HUES6 (cell line): ENCODE measurements around the gene COL26A1.

ENCODE experiments used
- H3K27ac ChIP-seq: 2 replicates; pipeline ENCODE4 v1.7.0; 2013; ENCODE audit warnings: low read depth, mild to moderate bottlenecking, low read length, inconsistent platforms
- H3K27me3 ChIP-seq: 2 replicates; pipeline ENCODE4 v1.6.1; 2013; ENCODE audit warnings: low read length; ENCODE audit not compliant: control insufficient read depth, insufficient read depth
- H3K36me3 ChIP-seq: 2 replicates; pipeline ENCODE4 v1.6.1; 2013; ENCODE audit warnings: low read length; ENCODE audit not compliant: control insufficient read depth, insufficient read depth
- H3K4me1 ChIP-seq: 2 replicates; pipeline ENCODE4 v1.6.1; 2013; ENCODE audit warnings: low read length; ENCODE audit not compliant: control insufficient read depth, insufficient read depth
- H3K4me3 ChIP-seq: 2 replicates; pipeline ENCODE4 v1.5.1; 2013; ENCODE audit warnings: low read depth, low read length
- H3K9ac ChIP-seq: one replicate; pipeline ENCODE4 v1.6.1; 2013; ENCODE audit warnings: mild to moderate bottlenecking, low read length
- H3K9me3 ChIP-seq: 2 replicates; pipeline ENCODE4 v1.6.1; 2013; ENCODE audit warnings: low read depth, low read length; ENCODE audit not compliant: control insufficient read depth, insufficient read depth

The COL26A1 gene

GRCh38 chr7:101521430-101521925 lies 158.8 kb downstream of the COL26A1 start:
- Histone ChIP-seq H3K27me3 (no peaks in the 10 kb centered on the region), H3K9me3 (no peaks in the 10 kb centered on the region), H3K36me3 (no peaks in the 10 kb centered on the region), H3K4me3 (no peak overlapping the region), H3K9ac (no peak overlapping the region), H3K27ac (no peak overlapping the region), H3K4me1 (peaks cover 6% of the 10 kb centered on the region; the same call in 1 of the 2 replicates)

- no peaks in the 10 kb centered on the region for H3K27me3 ChIP-seq
- H3K36me3 ChIP-seq: no peaks in the 10 kb centered on the region
- H3K4me3 ChIP-seq: no peak overlapping the region
- H3K27ac ChIP-seq: no peak overlapping the region
- H3K9ac ChIP-seq: no peak overlapping the region
- no peaks in the 10 kb centered on the region for H3K9me3 ChIP-seq
- H3K4me1 ChIP-seq: peaks cover under 1% of the 10 kb centered on the region; the same call in 1 of the 2 replicates
These were observed 159.3 kb downstream of the COL26A1 start for GRCh38 chr7:101522021-101522420.

GRCh38 chr7:101527844-101528667 lies 165.4 kb downstream of the COL26A1 start:
- Histone ChIP-seq H3K9me3 (no peaks in the 10 kb centered on the region), H3K4me1 (no peaks in the 10 kb centered on the region), H3K27ac (no peak overlapping the region), H3K9ac (no peak overlapping the region), H3K27me3 (no peaks in the 10 kb centered on the region), H3K4me3 (no peak overlapping the region), H3K36me3 (no peaks in the 10 kb centered on the region)

GRCh38 chr7:101529560-101529959 lies 166.9 kb downstream of the COL26A1 start:
- H3K4me3 ChIP-seq: no peak overlapping the region
- H3K27ac ChIP-seq: no peak overlapping the region
- H3K4me1 ChIP-seq: no peaks in the 10 kb centered on the region
- H3K27me3 ChIP-seq: no peaks in the 10 kb centered on the region
- no peaks in the 10 kb centered on the region; the same call in 1 of the 2 replicates for H3K36me3 ChIP-seq
- no peak overlapping the region for H3K9ac ChIP-seq
- H3K9me3 ChIP-seq: no peaks in the 10 kb centered on the region

- no peak overlapping the region for H3K9ac ChIP-seq
- H3K4me3 ChIP-seq: no peak overlapping the region
- no peaks in the 10 kb centered on the region for H3K27me3 ChIP-seq
- H3K36me3 ChIP-seq: no peaks in the 10 kb centered on the region; the same call in 1 of the 2 replicates
- peaks cover 6% of the 10 kb centered on the region; the same call in 1 of the 2 replicates for H3K4me1 ChIP-seq
- no peaks in the 10 kb centered on the region for H3K9me3 ChIP-seq
- no peak overlapping the region for H3K27ac ChIP-seq
These were observed 169.2 kb downstream of the COL26A1 start for GRCh38 chr7:101531726-101532357.

GRCh38 chr7:101532400-101533102 lies 169.9 kb downstream of the COL26A1 start:
- H3K27me3 ChIP-seq: no peaks in the 10 kb centered on the region

GRCh38 chr7:101533103-101533465 lies 170.4 kb downstream of the COL26A1 start:
- Histone ChIP-seq H3K27me3 (no peaks in the 10 kb centered on the region), H3K27ac (no peak overlapping the region)

More at GRCh38 chr7:101532400-101533102, 169.9 kb downstream of the COL26A1 start:
- Histone ChIP-seq H3K36me3 (no peaks in the 10 kb centered on the region; the same call in 1 of the 2 replicates), H3K9me3 (no peaks in the 10 kb centered on the region), H3K27ac (no peak overlapping the region), H3K9ac (no peak overlapping the region), H3K4me3 (no peak overlapping the region), H3K4me1 (peaks cover 6% of the 10 kb centered on the region; the same call in 1 of the 2 replicates)

GRCh38 chr7:101534015-101534803 lies 171.5 kb downstream of the COL26A1 start:
- H3K27ac ChIP-seq: no peak overlapping the region
- H3K4me3 ChIP-seq: no peak overlapping the region
- peaks cover 6% of the 10 kb centered on the region; the same call in 1 of the 2 replicates for H3K4me1 ChIP-seq
- no peak overlapping the region for H3K9ac ChIP-seq
- H3K27me3 ChIP-seq: no peaks in the 10 kb centered on the region
- no peaks in the 10 kb centered on the region; the same call in 1 of the 2 replicates for H3K36me3 ChIP-seq
- no peaks in the 10 kb centered on the region for H3K9me3 ChIP-seq

More at GRCh38 chr7:101533103-101533465, 170.4 kb downstream of the COL26A1 start:
- Histone ChIP-seq H3K9ac (no peak overlapping the region), H3K36me3 (no peaks in the 10 kb centered on the region; the same call in 1 of the 2 replicates), H3K4me3 (no peak overlapping the region), H3K9me3 (no peaks in the 10 kb centered on the region), H3K4me1 (peaks cover 6% of the 10 kb centered on the region; the same call in 1 of the 2 replicates)

GRCh38 chr7:101534873-101535272 lies 172.2 kb downstream of the COL26A1 start:
- H3K27ac ChIP-seq: no peak overlapping the region
- no peak overlapping the region for H3K9ac ChIP-seq
- H3K9me3 ChIP-seq: no peaks in the 10 kb centered on the region
- H3K4me1 ChIP-seq: peaks cover 6% of the 10 kb centered on the region; the same call in 1 of the 2 replicates
- H3K36me3 ChIP-seq: no peaks in the 10 kb centered on the region; the same call in 1 of the 2 replicates
- H3K27me3 ChIP-seq: no peaks in the 10 kb centered on the region
- H3K4me3 ChIP-seq: no peak overlapping the region

GRCh38 chr7:101535351-101535751 lies 172.7 kb downstream of the COL26A1 start:
- no peak overlapping the region for H3K9ac ChIP-seq
- peaks cover 6% of the 10 kb centered on the region; the same call in 1 of the 2 replicates for H3K4me1 ChIP-seq
- no peaks in the 10 kb centered on the region for H3K27me3 ChIP-seq
- no peak overlapping the region for H3K27ac ChIP-seq
- no peak overlapping the region for H3K4me3 ChIP-seq
- no peaks in the 10 kb centered on the region for H3K9me3 ChIP-seq
- no peaks in the 10 kb centered on the region; the same call in 1 of the 2 replicates for H3K36me3 ChIP-seq
